ACHN (cell line): ENCODE measurements around the gene ATP6V1F.

Source experiments
- DNase-seq: peaks from one replicate; pipeline ENCODE4 v3.0.0-alpha.2; 2015
- in situ Hi-C: cut with HindIII; loops from 2 replicates; pipeline ENCODE4 v1.10.0; 2017; ENCODE audit warnings: low sequenced_read_pairs, low pct_ligation_motif_present, low pct_unique_long_range_greater_than_20kb

The ATP6V1F gene

GRCh38 chr7:128862571-128863432, at the start of gene ATP6V1F:
TSS of gene ATP6V1F (plus strand) at chr7:128862856. CDS start at chr7:128862905, 49 bp downstream.
- peak; percentile 99 for DNase-seq
- in situ Hi-C loops, result no loop called here

- in situ Hi-C loops, result no loop called here
- DNase-seq, result no peak
Observed at GRCh38 chr7:128814499-128814898, 48.2 kb upstream of the ATP6V1F start.

- DNase-seq, result no peak
- in situ Hi-C loops, result no loop called here
Observed at GRCh38 chr7:128815289-128815942, 47.2 kb upstream of the ATP6V1F start.

GRCh38 chr7:128818694-128819093, 44.0 kb upstream of the ATP6V1F start:
- in situ Hi-C loops, result no loop called here
- DNase-seq, result no peak

- no peak for DNase-seq
- in situ Hi-C loops, result no loop called here
Observed at GRCh38 chr7:128821724-128822123, 40.9 kb upstream of the ATP6V1F start.

GRCh38 chr7:128826512-128826911, 36.1 kb upstream of the ATP6V1F start:
- DNase-seq, result no peak
- in situ Hi-C loops, result no loop called here

- in situ Hi-C loops, result no loop called here
- DNase-seq, result no peak
Observed at GRCh38 chr7:128826916-128827247, 35.8 kb upstream of the ATP6V1F start.

- DNase-seq, result peak; percentile 87
- in situ Hi-C loops, result no loop called here
Observed at GRCh38 chr7:128827248-128827958, 35.3 kb upstream of the ATP6V1F start.

GRCh38 chr7:128827971-128828711, 34.5 kb upstream of the ATP6V1F start:
- in situ Hi-C loops, result no loop called here
- DNase-seq, result peak; percentile 81

- peak; percentile 84 for DNase-seq
- in situ Hi-C loops, result no loop called here
Observed at GRCh38 chr7:128829391-128830166, 33.1 kb upstream of the ATP6V1F start.

- in situ Hi-C loops, result no loop called here
- DNase-seq, result peak; percentile 81
Observed at GRCh38 chr7:128830231-128831177, 32.2 kb upstream of the ATP6V1F start, which contains the start of gene FLNC. TSS of gene FLNC (plus strand) at chr7:128830406. CDS start at chr7:128830638, 232 bp downstream.

- no peak for DNase-seq
- in situ Hi-C loops, result no loop called here
Observed at GRCh38 chr7:128831178-128831993, 31.3 kb upstream of the ATP6V1F start.

- no peak for DNase-seq
- in situ Hi-C loops, result no loop called here
Observed at GRCh38 chr7:128831994-128832879, 30.4 kb upstream of the ATP6V1F start.

- in situ Hi-C loops, result no loop called here
- no peak for DNase-seq
Observed at GRCh38 chr7:128832880-128833147, 29.8 kb upstream of the ATP6V1F start.

GRCh38 chr7:128833148-128833945, 29.3 kb upstream of the ATP6V1F start:
- in situ Hi-C loops, result no loop called here
- peak; percentile 45 for DNase-seq
